ENCODE data around the gene TRABD2B. TPM values are rescaled to one million over a fixed set of nuclear protein-coding genes. Genes with fewer than 3 reads are reported as not detected.
A peak's percentile ranks its signal among the peaks of the same experiment; 100 is the strongest.

The TRABD2B gene
- total RNA-seq, 1 experiment from 2014 or later = 0.05 TPM

DNA sequence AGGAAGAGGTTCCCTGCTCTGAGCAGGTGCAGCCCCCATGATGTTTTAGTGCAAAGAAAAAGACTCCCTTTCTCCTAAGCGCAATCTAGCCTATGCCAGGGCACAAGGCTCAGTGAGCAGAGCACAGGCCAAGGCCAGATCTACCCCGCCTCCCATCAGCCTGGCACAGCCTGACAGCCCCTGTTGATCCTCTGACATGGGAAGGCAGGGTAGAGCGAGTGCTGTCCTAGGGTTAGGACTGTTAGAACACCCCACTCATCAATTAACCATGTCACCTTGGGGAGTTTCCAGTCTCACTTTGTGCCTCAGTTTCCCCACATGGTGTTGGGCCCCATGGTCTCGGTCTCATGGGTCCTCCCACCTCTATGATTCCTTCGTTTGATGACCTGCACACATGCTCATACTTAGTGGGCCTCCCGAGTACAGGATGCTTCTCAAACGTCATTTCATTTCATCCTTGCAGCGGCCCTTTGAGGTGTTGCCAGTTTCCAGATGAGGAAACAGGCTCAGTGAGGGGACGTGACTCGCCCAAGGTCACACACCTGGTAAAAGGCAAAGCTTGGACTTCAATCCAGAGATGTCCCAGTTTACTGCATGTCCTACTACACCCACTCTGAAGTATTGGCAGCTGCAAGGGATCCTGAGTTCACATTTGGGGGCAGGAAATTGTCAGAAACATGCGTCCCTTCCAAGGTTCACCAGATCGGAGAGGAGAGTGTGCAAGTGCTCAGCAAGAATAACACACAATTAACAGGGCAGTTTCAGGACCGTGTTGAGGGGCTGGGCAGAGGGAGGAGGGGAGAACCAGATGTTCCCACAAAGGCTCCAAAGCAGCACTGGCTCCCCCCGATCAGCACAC, 213.3 kb downstream of the TRABD2B start:
- CTCF ChIA-PET = no interaction called here
- Histone ChIP-seq H3K4me2 (ENCODE audit: low read length) (no peak overlapping the region), H3K9ac (ENCODE audit: low read length) (no peak overlapping the region), H3K9me2 (ENCODE audit: insufficient read depth) (no peaks in the 10 kb centered on the region), H3K27me3 (ENCODE audit: insufficient read depth, low read length) (peaks cover 3% of the 10 kb centered on the region; the same call in 1 of the 2 replicates), H3K4me3 (replicated peaks in 1 of 2; ENCODE audit: low read depth in 1 of 2, low read length in 2 of 2) (no peak overlapping the region), H3K36me3 (ENCODE audit: control insufficient read depth in 1 of 2, insufficient read depth in 2 of 2, low read length in 2 of 2) (no peaks in the 10 kb centered on the region), H2AFZ (ENCODE audit: low read depth, low read length, poor library complexity, severe bottlenecking) (no peak overlapping the region), H4K20me1 (ENCODE audit: insufficient read depth) (no peaks in the 10 kb centered on the region), H3K4me1 (ENCODE audit: control insufficient read depth in 1 of 2, insufficient read depth in 2 of 2, low read length in 2 of 2) (no peaks in the 10 kb centered on the region), H3K9me3 (ENCODE audit: control insufficient read depth in 1 of 2, insufficient read depth in 1 of 2, low read depth in 1 of 2, low read length in 2 of 2) (no peaks in the 10 kb centered on the region), H3K79me2 (ENCODE audit: insufficient read depth, low read length) (no peaks in the 10 kb centered on the region), H3K27ac (ENCODE audit: low read depth, low read length) (no peak overlapping the region)
- POLR2A ChIA-PET = no interaction called here
- intact Hi-C loops (cut with micrococcal nuclease) = no loop called here
- DNase-seq (ENCODE audit: low read depth, low spot score) (no peak), ATAC-seq (no peak)
- BruUV-seq (replicated peaks) = no TSS peak
- RAD21 ChIA-PET (ENCODE audit: low non-redundant PET in 1 of 2, low total read pairs in 2 of 2, uncharacterized antibody in 2 of 2, unreplicated experiment in 2 of 2) = no interaction called here
- TF ChIP-seq ZBTB33 (IDR thresholded peaks at IDR 0.05; ENCODE audit: extremely low read depth, insufficient replicate concordance, low read length) (no peak), TCF7L2 (IDR thresholded peaks at IDR 0.05; ENCODE audit: borderline replicate concordance, extremely low read depth, insufficient read depth, insufficient read length) (peak; percentile 29), MAX (IDR thresholded peaks at IDR 0.05) (no peak)

Data from HCT116 (cell line).